ENCODE results near the gene LILRB4. TPM values are rescaled to one million over a fixed set of nuclear protein-coding genes. Genes with fewer than 3 reads are reported as not detected.

The LILRB4 gene
- not detected in 2 replicates for total RNA-seq (2014; rRNA removed; shearing (Covaris generic))
- not detected in 2 replicates for polyA plus RNA-seq (2016; fragmentation: Nextera tagmentation; extraction: Ambion mirVana)

DNA sequence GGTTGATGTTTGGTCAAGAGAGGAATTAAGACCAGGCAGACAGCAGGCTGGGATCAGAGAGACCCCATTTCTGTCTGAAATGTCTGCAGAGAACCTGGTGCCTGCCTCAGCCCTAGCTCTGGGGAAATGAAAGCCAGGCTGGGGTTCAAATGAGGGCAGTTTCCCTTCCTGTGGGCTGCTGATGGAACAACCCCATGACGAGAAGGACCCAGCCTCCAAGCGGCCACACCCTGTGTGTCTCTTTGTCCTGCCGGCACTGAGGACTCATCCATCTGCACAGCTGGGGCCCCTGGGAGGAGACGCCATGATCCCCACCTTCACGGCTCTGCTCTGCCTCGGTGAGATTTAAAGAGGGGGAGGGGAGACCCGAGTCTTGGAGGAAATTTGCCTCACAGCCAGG is at the start of gene LILRB4:
Gene LILRB4, plus strand, starts transcription at position 256 of the 400 bp plus-strand sequence. Its CDS starts 49 bp downstream, at position 305.
- H3K27me3 ChIP-seq (replicated peaks; ENCODE audit: insufficient read depth): no peaks in the 10 kb centered on the region
- no peak within 1 kb of the TSS for H3K4me2 ChIP-seq (ENCODE audit: unreplicated experiment)
- H3K36me3 ChIP-seq (ENCODE audit: low read depth): no peaks in the 10 kb centered on the region
- H4K20me1 ChIP-seq (ENCODE audit: insufficient read depth): no peaks in the 10 kb centered on the region
- WGBS, 2 experiments (ENCODE audit: low coverage in 1 of 2, low lambda C conversion rate in 2 of 2, missing lambda C conversion rate in 2 of 2): 22 to 30% methylated on average over 7 of the region's 7 CpGs
- no peaks in the 10 kb centered on the region for H3K79me2 ChIP-seq (ENCODE audit: insufficient read depth)
- H3K9me3 ChIP-seq (ENCODE audit: low read depth): no peaks in the 10 kb centered on the region
- no peak within 1 kb of the TSS for H3K27ac ChIP-seq
- no peaks in the 10 kb centered on the region for H3K4me1 ChIP-seq (ENCODE audit: insufficient read depth)
- H2AFZ ChIP-seq: no peak within 1 kb of the TSS
- no peak within 1 kb of the TSS for H3K9ac ChIP-seq
- no peak for TF ChIP-seq EZH2phosphoT487 (IDR thresholded peaks at IDR 0.05; ENCODE audit: insufficient read depth, low read depth)
- no peak for TF ChIP-seq EZH2 (IDR thresholded peaks at IDR 0.05; ENCODE audit: insufficient read depth, poor library complexity, severe bottlenecking)
- H3K4me3 ChIP-seq: no peak within 1 kb of the TSS
- no peaks in the 10 kb centered on the region for H3F3A ChIP-seq (ENCODE audit: insufficient read depth)
- no peaks in the 10 kb centered on the region for H3K9me2 ChIP-seq (ENCODE audit: insufficient read depth)
- in situ Hi-C loops (cut with MboI): no loop called here
- DNase-seq: no peak

DNA sequence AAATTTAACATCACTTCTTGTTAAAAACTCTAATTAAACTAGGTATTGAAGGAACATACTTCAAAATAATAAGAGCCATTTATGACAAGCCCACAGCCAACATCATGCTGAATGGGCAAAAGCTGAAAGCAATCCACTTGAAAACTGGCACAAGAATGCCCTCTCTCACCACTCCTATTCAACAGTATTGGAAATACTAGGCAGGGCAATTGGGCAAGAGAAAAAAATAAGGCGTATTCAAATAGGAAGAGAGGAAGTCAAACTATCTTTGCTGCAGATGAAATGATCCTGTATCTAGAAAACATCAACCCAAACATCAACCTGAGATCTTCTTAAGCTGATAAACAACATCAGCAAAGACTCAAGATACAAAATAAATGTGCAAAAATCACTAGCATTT is 48.1 kb upstream of the LILRB4 start:
- 29 to 74% methylated on average over 1 of the region's 1 CpG for WGBS, 2 experiments (ENCODE audit: low coverage in 1 of 2, low lambda C conversion rate in 2 of 2, missing lambda C conversion rate in 2 of 2)
- Histone ChIP-seq H3F3A (ENCODE audit: insufficient read depth) (no peaks in the 10 kb centered on the region), H3K9ac (no peak overlapping the region), H3K27me3 (replicated peaks; ENCODE audit: insufficient read depth) (no peaks in the 10 kb centered on the region), H3K9me2 (ENCODE audit: insufficient read depth) (no peaks in the 10 kb centered on the region), H3K27ac (no peak overlapping the region), H3K9me3 (ENCODE audit: low read depth) (no peaks in the 10 kb centered on the region), H3K79me2 (ENCODE audit: insufficient read depth) (no peaks in the 10 kb centered on the region), H3K36me3 (ENCODE audit: low read depth) (no peaks in the 10 kb centered on the region), H4K20me1 (ENCODE audit: insufficient read depth) (no peaks in the 10 kb centered on the region), H3K4me1 (ENCODE audit: insufficient read depth) (no peaks in the 10 kb centered on the region), H3K4me2 (ENCODE audit: unreplicated experiment) (no peak overlapping the region), H2AFZ (no peak overlapping the region), H3K4me3 (no peak overlapping the region)
- TF ChIP-seq EZH2 (IDR thresholded peaks at IDR 0.05; ENCODE audit: insufficient read depth, poor library complexity, severe bottlenecking) (no peak), EZH2phosphoT487 (IDR thresholded peaks at IDR 0.05; ENCODE audit: insufficient read depth, low read depth) (no peak)
- DNase-seq: no peak
- in situ Hi-C loops (cut with MboI): no loop called here

DNA sequence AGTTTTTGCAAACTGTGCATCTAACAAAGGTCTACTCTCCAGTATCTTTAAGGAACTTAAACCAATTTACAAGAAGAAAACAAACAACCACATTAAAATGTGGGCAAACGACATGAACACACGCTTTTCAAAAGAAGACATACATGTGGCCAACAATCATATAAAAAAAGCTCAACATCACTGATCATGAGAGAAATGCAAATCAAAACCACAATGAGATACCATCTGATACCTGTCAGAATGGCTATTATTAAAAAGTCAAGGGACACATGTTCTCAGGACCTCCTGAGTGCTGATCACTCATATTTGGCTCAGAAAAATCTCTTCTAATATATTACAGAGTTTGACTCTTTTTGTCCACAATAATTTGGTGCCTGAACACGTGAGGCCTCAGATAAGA is 46.7 kb upstream of the LILRB4 start:
- Histone ChIP-seq H3K9ac (no peak overlapping the region), H4K20me1 (ENCODE audit: insufficient read depth) (no peaks in the 10 kb centered on the region), H3K4me3 (no peak overlapping the region), H3K9me3 (ENCODE audit: low read depth) (no peaks in the 10 kb centered on the region), H3K4me1 (ENCODE audit: insufficient read depth) (no peaks in the 10 kb centered on the region), H3K27me3 (replicated peaks; ENCODE audit: insufficient read depth) (no peaks in the 10 kb centered on the region), H3K4me2 (ENCODE audit: unreplicated experiment) (no peak overlapping the region), H3F3A (ENCODE audit: insufficient read depth) (no peaks in the 10 kb centered on the region), H3K79me2 (ENCODE audit: insufficient read depth) (no peaks in the 10 kb centered on the region), H3K9me2 (ENCODE audit: insufficient read depth) (no peaks in the 10 kb centered on the region), H2AFZ (no peak overlapping the region), H3K27ac (no peak overlapping the region), H3K36me3 (ENCODE audit: low read depth) (no peaks in the 10 kb centered on the region)
- in situ Hi-C loops (cut with MboI): no loop called here
- WGBS, 2 experiments (ENCODE audit: low coverage in 1 of 2, low lambda C conversion rate in 2 of 2, missing lambda C conversion rate in 2 of 2): 6 to 19% methylated on average over 3 of the region's 3 CpGs
- TF ChIP-seq EZH2 (IDR thresholded peaks at IDR 0.05; ENCODE audit: insufficient read depth, poor library complexity, severe bottlenecking) (no peak), EZH2phosphoT487 (IDR thresholded peaks at IDR 0.05; ENCODE audit: insufficient read depth, low read depth) (no peak)
- no peak for DNase-seq

DNA sequence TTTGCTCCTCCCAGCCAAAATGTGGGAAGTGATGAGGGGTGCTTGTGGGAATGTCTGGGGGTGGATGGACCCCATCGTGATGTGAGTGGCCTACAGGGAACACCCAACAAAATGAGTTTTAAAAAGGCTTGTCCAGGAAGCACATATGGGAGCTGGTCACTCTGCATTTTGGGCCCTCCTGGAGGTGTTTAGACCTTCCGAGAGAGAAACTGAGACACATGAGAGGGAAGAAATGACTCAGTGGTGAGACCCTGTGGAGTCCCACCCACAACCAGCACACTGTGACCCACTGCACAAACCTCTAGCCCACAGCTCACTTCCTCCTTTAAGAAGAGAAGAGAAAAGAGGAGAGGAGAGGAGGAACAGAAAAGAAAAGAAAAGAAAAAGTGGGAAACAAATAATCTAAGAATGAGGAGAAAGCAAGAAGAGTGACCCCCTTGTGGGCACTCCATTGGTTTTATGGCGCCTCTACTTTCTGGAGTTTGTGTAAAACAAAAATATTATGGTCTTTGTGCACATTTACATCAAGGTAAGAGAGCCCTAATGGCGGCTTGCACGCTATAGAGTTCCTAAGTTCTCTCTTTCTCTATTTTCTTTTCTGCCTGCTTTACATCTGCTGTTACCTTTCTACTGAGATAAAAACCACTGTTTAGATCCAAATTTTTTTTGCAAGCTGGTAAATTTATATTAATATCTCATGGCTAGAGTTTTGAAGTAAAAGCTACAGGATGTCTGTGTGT is 45.8 kb upstream of the LILRB4 start:
- no peak overlapping the region for H3K4me3 ChIP-seq
- TF ChIP-seq EZH2 (IDR thresholded peaks at IDR 0.05; ENCODE audit: insufficient read depth, poor library complexity, severe bottlenecking) (no peak), EZH2phosphoT487 (IDR thresholded peaks at IDR 0.05; ENCODE audit: insufficient read depth, low read depth) (no peak)
- no peaks in the 10 kb centered on the region for H3F3A ChIP-seq (ENCODE audit: insufficient read depth)
- no peaks in the 10 kb centered on the region for H4K20me1 ChIP-seq (ENCODE audit: insufficient read depth)
- WGBS, 2 experiments (ENCODE audit: low coverage in 1 of 2, low lambda C conversion rate in 2 of 2, missing lambda C conversion rate in 2 of 2): 19% methylated on average over 5 of the region's 5 CpGs
- no peak overlapping the region for H3K4me2 ChIP-seq (ENCODE audit: unreplicated experiment)
- H3K36me3 ChIP-seq (ENCODE audit: low read depth): no peaks in the 10 kb centered on the region
- H3K27ac ChIP-seq: no peak overlapping the region
- no peaks in the 10 kb centered on the region for H3K9me2 ChIP-seq (ENCODE audit: insufficient read depth)
- no peaks in the 10 kb centered on the region for H3K27me3 ChIP-seq (replicated peaks; ENCODE audit: insufficient read depth)
- no peak overlapping the region for H3K9ac ChIP-seq
- H3K9me3 ChIP-seq (ENCODE audit: low read depth): no peaks in the 10 kb centered on the region
- in situ Hi-C loops (cut with MboI): no loop called here
- H3K79me2 ChIP-seq (ENCODE audit: insufficient read depth): no peaks in the 10 kb centered on the region
- no peaks in the 10 kb centered on the region for H3K4me1 ChIP-seq (ENCODE audit: insufficient read depth)
- no peak for DNase-seq
- no peak overlapping the region for H2AFZ ChIP-seq
